K562 (cell line): ENCODE results near the gene TMEM243. TPM values are rescaled to one million over a fixed set of nuclear protein-coding genes. Genes with fewer than 3 reads are reported as not detected.

Experiments
- ATAC-seq: fragments of 200-7000 bp; cut with Tn5 transposase; 3 replicates; pipeline ENCODE4 v1.9.1; 2020; ENCODE audit warnings: moderate library complexity
- BruUV-seq: library from RNA; stranded (reverse); fragments of 400-500 nt; replicated peaks from 2 replicates; lab custom pipeline; 2021; lab: Mats Ljungman, UMichigan
- CTCF ChIA-PET: fragments of 300-600 bp; formaldehyde crosslinking; extraction: SDS; loops from one replicate; lab custom pipeline; 2021; ENCODE audit warnings: low intra/inter-chr PET ratio; lab: Yijun Ruan, JAX
- POLR2A ChIA-PET: fragments of 300-600, 350-650 bp; sonication (Branson Sonifier 250); formaldehyde crosslinking; extraction: SDS; loops from one replicate; lab custom pipeline; 2021; ENCODE audit warnings: antibody characterized with exemption, inconsistent platforms; lab: Yijun Ruan, JAX
- DNase-seq, 4 experiments: peaks; one replicate each; pipeline versions ENCODE4 v3.0.0 to v3.0.0-alpha.2; 2011 to 2018; ENCODE audit warnings: low spot score in 3 of 4, mixed read lengths in 3 of 4; ENCODE audit errors: extremely low read depth in 1 of 4
- FAIRE-seq: peaks from 2 replicates; lab custom pipeline; 2011; peaks lifted over from hg19 to GRCh38; lab: Jason Lieb, UNC
- H2AFZ ChIP-seq: 2 replicates; pipeline ENCODE4 v1.6.0; 2011; ENCODE audit warnings: low read depth, low read length, control low read depth, inconsistent platforms
- H3K27ac ChIP-seq: fragments of 200-600 bp; 3 replicates; pipeline ENCODE4 v1.8.0; 2011; ENCODE audit warnings: low read depth, mild to moderate bottlenecking, control low read depth, inconsistent platforms, low read length, moderate library complexity, mixed read lengths; ENCODE audit errors: extremely low read depth
- H3K27me3 ChIP-seq, 2 experiments: fragments of 300-600 bp in 1 of 2; 2 replicates in 1 of 2; 3 replicates in 1 of 2; pipeline versions ENCODE4 v1.6.0 to v1.8.0; 2011; ENCODE audit warnings: inconsistent platforms in 2 of 2, low read length in 2 of 2, mild to moderate bottlenecking in 1 of 2, mixed read lengths in 1 of 2, moderate library complexity in 1 of 2; ENCODE audit not compliant: control insufficient read depth in 2 of 2, insufficient read depth in 2 of 2
- H3K36me3 ChIP-seq: fragments of 300-600 bp; 3 replicates; pipeline ENCODE4 v1.8.0; 2011; ENCODE audit warnings: mild to moderate bottlenecking, low read length, inconsistent platforms; ENCODE audit not compliant: control insufficient read depth, insufficient read depth
- H3K4me1 ChIP-seq, 2 experiments: fragments of 200-600 bp in 1 of 2; replicated peaks in 1 of 2; 2 replicates in 1 of 2; 3 replicates in 1 of 2; pipeline versions ENCODE4 v1.5.1 to v1.8.0; 2011; ENCODE audit warnings: inconsistent platforms in 2 of 2, low read length in 2 of 2, mild to moderate bottlenecking in 1 of 2, mixed read lengths in 1 of 2, moderate library complexity in 1 of 2; ENCODE audit not compliant: control insufficient read depth in 2 of 2, insufficient read depth in 2 of 2
- H3K4me2 ChIP-seq: 2 replicates; pipeline ENCODE4 v1.6.1; 2011; ENCODE audit warnings: low read length, control low read depth, inconsistent platforms, mixed read lengths; ENCODE audit not compliant: insufficient read depth
- H3K4me3 ChIP-seq: fragments of 200-600 bp; sonication (generic), shearing (Covaris generic); 2 replicates; pipeline ENCODE4 v1.5.1; 2016; ENCODE audit warnings: control low read depth, inconsistent platforms
- H3K79me2 ChIP-seq: fragments of 200-600 bp; 3 replicates; pipeline ENCODE4 v1.8.0; 2011; ENCODE audit warnings: low read length, inconsistent platforms; ENCODE audit not compliant: control insufficient read depth, insufficient read depth
- H3K9ac ChIP-seq, 2 experiments: 2 replicates each; pipeline versions ENCODE4 v1.6.0 to v1.6.1; 2011; ENCODE audit warnings: low read depth in 2 of 2, low read length in 2 of 2, control low read depth in 1 of 2, inconsistent platforms in 1 of 2, mild to moderate bottlenecking in 1 of 2, mixed read lengths in 1 of 2; ENCODE audit not compliant: insufficient read depth in 1 of 2
- H3K9me1 ChIP-seq: one replicate; pipeline ENCODE4 v1.6.0; 2011; ENCODE audit warnings: inconsistent platforms, mild to moderate bottlenecking, low read length, moderate library complexity; ENCODE audit not compliant: control insufficient read depth, insufficient read depth
- H3K9me3 ChIP-seq: replicated peaks from 2 replicates; pipeline ENCODE4 v1.5.1; 2011; ENCODE audit warnings: low read depth, low read length, inconsistent platforms; ENCODE audit not compliant: control insufficient read depth, insufficient read depth
- H4K20me1 ChIP-seq: replicated peaks from 2 replicates; pipeline ENCODE4 v1.6.1; 2011; ENCODE audit warnings: low read length, inconsistent platforms, mixed read lengths; ENCODE audit not compliant: control insufficient read depth, insufficient read depth
- NFXL1 ChIP-seq: fragments of 450-650 bp; formaldehyde crosslinking; IDR thresholded peaks from 2 replicates; pipeline ENCODE4 v1.4.0; 2021; ENCODE audit warnings: mild to moderate bottlenecking
- XRCC3 ChIP-seq: fragments of 450-650 bp; IDR thresholded peaks from 2 replicates; pipeline ENCODE4 v1.6.1; 2017; ENCODE audit warnings: mild to moderate bottlenecking, moderate library complexity
- ZBTB7A ChIP-seq: IDR thresholded peaks from 2 replicates; pipeline ENCODE4 v1.6.1; 2011; ENCODE audit warnings: low read depth, mild to moderate bottlenecking, low read length, moderate library complexity, borderline replicate concordance; ENCODE audit not compliant: control insufficient read depth
- ZMIZ1 ChIP-seq, 2 experiments: fragments of 150-350 bp in 1 of 2; IDR thresholded peaks; 2 replicates each; pipeline ENCODE4 v1.6.1; 2012 to 2016; ENCODE audit warnings: low read depth in 2 of 2, low read length in 2 of 2, mild to moderate bottlenecking in 1 of 2, moderate library complexity in 1 of 2
- ZNF316 ChIP-seq: fragments of 450-650 bp; IDR thresholded peaks from 2 replicates; pipeline ENCODE4 v1.6.1; 2016
- WGBS: fragments of 100-300 bp; shearing (Covaris generic); methylation state at CpG from one replicate; pipeline ENCODE4 v1.1.6; 2016; ENCODE audit warnings: low coverage, mixed read lengths; ENCODE audit not compliant: insufficient coverage; ENCODE audit errors: missing lambda C conversion rate; 5-methylcytosine and 5-hydroxymethylcytosine counted together
- in situ Hi-C: fragments of 300-500 bp; cut with MboI; formaldehyde crosslinking; loops from 4 replicates; pipeline ENCODE4 v1.15.0; 2018; ENCODE audit warnings: inconsistent platforms, mixed read lengths
- intact Hi-C: fragments of 100-400 bp; cut with micrococcal nuclease; formaldehyde crosslinking; loops from 2 replicates; pipeline ENCODE4 v1.14.2; 2022
- polyA plus RNA-seq, 8 experiments: library from polyadenylated mRNA; depleted of rRNA in 4 of 8; stranded (reverse) in 5 of 8; unstranded in 3 of 8; fragments of >200 nt; fragmentation: Nextera tagmentation in 2 of 8; fragmentation: Illumina TruSeq in 1 of 8; extraction: Ambion mirVana in 2 of 8; extraction: Trizol in 1 of 8; gene quantifications; 2 replicates each; pipeline versions ENCODE4 v1.2.1 to v1.2.3, GENCODE V29; 2011 to 2014; ENCODE audit warnings: inconsistent platforms in 1 of 8, missing spikeins in 1 of 8
- total RNA-seq, 7 experiments: library from RNA; depleted of rRNA in 6 of 7; stranded (reverse); fragments of >200 nt in 6 of 7; fragmentation: Illumina TruSeq in 2 of 7; extraction: Trizol in 2 of 7; gene quantifications; 2 replicates each; pipeline versions ENCODE4 v1.2.1 to v1.2.3, GENCODE V29; 2011 to 2021; ENCODE audit warnings: low replicate concordance in 1 of 7

The TMEM243 gene
- total and polyA plus RNA-seq, 9 of the 15 experiments (the other 6 are each of a cell fraction or from before 2014, with no cell fraction given): 3.9 to 8.6 (median 6.1) TPM

DNA sequence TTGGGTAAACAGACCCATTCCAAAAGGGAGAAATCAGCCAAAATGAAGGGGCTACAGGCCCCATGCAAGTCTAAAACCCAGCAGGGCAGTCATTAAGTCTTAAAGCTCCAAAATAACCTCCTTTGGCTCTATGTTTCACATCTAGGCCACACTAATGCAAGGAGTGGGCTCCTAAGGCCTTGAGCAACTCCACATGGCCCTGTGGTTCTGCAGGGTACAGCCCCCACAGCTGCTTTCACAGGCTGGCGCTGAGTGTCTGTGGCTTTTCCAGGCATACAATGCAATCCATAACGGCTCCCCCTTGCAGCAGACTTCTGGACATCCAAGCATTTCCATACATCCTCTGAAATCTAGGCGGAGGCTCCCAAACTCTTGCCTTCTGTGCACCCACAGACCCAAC lies 9.0 kb downstream of the TMEM243 start:
- in situ Hi-C loops: no loop called here
- no peak for FAIRE-seq
- Histone ChIP-seq H3K9ac (no peak overlapping the region), H3K36me3 (no peaks in the 10 kb centered on the region), H2AFZ (no peak overlapping the region), H3K4me3 (no peak overlapping the region), H3K9me1 (no peaks in the 10 kb centered on the region), H4K20me1 (no peaks in the 10 kb centered on the region), H3K79me2 (no peaks in the 10 kb centered on the region), H3K27ac (no peak overlapping the region), H3K4me2 (no peak overlapping the region), H3K9me3 (peaks cover 5% of the 10 kb centered on the region; the same call in 1 of the 2 replicates), H3K27me3 (no peaks in the 10 kb centered on the region), H3K4me1 (peaks cover 0 to 2% of the 10 kb centered on the region in 2 experiments; a peak in 2 of 5 replicates)
- ChIA-PET POLR2A (interaction anchor here (1.1 to 3.3 kb wide), 2 partner anchors 8 to 15 kb away, joined by 6 to 18 read pairs; no protein-coding TSS in a partner anchor), CTCF (no interaction called here)
- no TSS peak for BruUV-seq
- peak; percentile 34 for ATAC-seq
- intact Hi-C loops: loop anchor here (10.0 kb wide), 1 partner anchor 664 kb away; the partner anchor contains the start of genes DBF4 and SLC25A40
- 35% methylated on average over 3 of the region's 3 CpGs for WGBS
- no peak for DNase-seq
- TF ChIP-seq ZNF316 (no peak), ZBTB7A (no peak), XRCC3 (no peak), NFXL1 (CRISPR knock-in tag) (no peak), ZMIZ1 (IDR thresholded peaks at IDR 0.05; ENCODE audit: low read depth in 2 of 2, low read length in 2 of 2) (no peak)
